ENCODE measurements around the gene SP9. TPM values are rescaled to one million over a fixed set of nuclear protein-coding genes. Genes with fewer than 3 reads are reported as not detected.
A peak's percentile ranks its signal among the peaks of the same experiment; 100 is the strongest.

SP9 gene
- not detected for total RNA-seq
- not detected for polyA plus RNA-seq

- WGBS, result 4% methylated on average over 44 of the region's 44 CpGs
- no peak within 1 kb of the TSS for H3K4me3 ChIP-seq (ENCODE audit: low read depth, low read length)
- no peaks in the 10 kb centered on the region for H3K4me1 ChIP-seq (ENCODE audit: insufficient read depth)
These were observed at the start of gene SP9 for GRCh38 chr2:174334781-174335251. SP9 (plus strand) TSS chr2:174334954; CDS start chr2:174335093, 139 bp downstream.

GRCh38 chr2:174286172-174286571 is 48.6 kb upstream of the SP9 start:
- DNase-seq (ENCODE audit: extremely low spot score), result no peak
- no peak overlapping the region for H3K27ac ChIP-seq (ENCODE audit: low read depth)
- WGBS, result 69% methylated on average over 2 of the region's 2 CpGs
- no peaks in the 10 kb centered on the region for H3K4me1 ChIP-seq (ENCODE audit: insufficient read depth)
- no peak overlapping the region for H3K4me3 ChIP-seq (ENCODE audit: low read depth, low read length)
- no peaks in the 10 kb centered on the region for H3K36me3 ChIP-seq (ENCODE audit: insufficient read depth)

More at GRCh38 chr2:174334781-174335251, at the start of gene SP9:
- Histone ChIP-seq H3K27ac (ENCODE audit: low read depth) (no peak within 1 kb of the TSS), H3K36me3 (ENCODE audit: insufficient read depth) (no peaks in the 10 kb centered on the region)
- no peak for DNase-seq (ENCODE audit: extremely low spot score)

- no peak for DNase-seq (ENCODE audit: extremely low spot score)
- H3K4me1 ChIP-seq (ENCODE audit: insufficient read depth), result no peaks in the 10 kb centered on the region
- no peak overlapping the region for H3K4me3 ChIP-seq (ENCODE audit: low read depth, low read length)
- H3K36me3 ChIP-seq (ENCODE audit: insufficient read depth), result no peaks in the 10 kb centered on the region
- no peak overlapping the region for H3K27ac ChIP-seq (ENCODE audit: low read depth)
- 95% methylated on average over 1 of the region's 1 CpG for WGBS
These were observed 41.8 kb upstream of the SP9 start for GRCh38 chr2:174292908-174293307.

- no peak overlapping the region for H3K27ac ChIP-seq (ENCODE audit: low read depth)
- 75% methylated on average over 3 of the region's 3 CpGs for WGBS
- no peaks in the 10 kb centered on the region for H3K36me3 ChIP-seq (ENCODE audit: insufficient read depth)
- H3K4me1 ChIP-seq (ENCODE audit: insufficient read depth), result no peaks in the 10 kb centered on the region
- DNase-seq (ENCODE audit: extremely low spot score), result no peak
- no peak overlapping the region for H3K4me3 ChIP-seq (ENCODE audit: low read depth, low read length)
These were observed 34.6 kb upstream of the SP9 start for GRCh38 chr2:174300114-174300513.

- 56% methylated on average over 2 of the region's 2 CpGs for WGBS
- no peak overlapping the region for H3K4me3 ChIP-seq (ENCODE audit: low read depth, low read length)
- no peak for DNase-seq (ENCODE audit: extremely low spot score)
- H3K27ac ChIP-seq (ENCODE audit: low read depth), result no peak overlapping the region
- H3K36me3 ChIP-seq (ENCODE audit: insufficient read depth), result no peaks in the 10 kb centered on the region
- H3K4me1 ChIP-seq (ENCODE audit: insufficient read depth), result no peaks in the 10 kb centered on the region
These were observed 22.0 kb upstream of the SP9 start for GRCh38 chr2:174312581-174313234.

DNA sequence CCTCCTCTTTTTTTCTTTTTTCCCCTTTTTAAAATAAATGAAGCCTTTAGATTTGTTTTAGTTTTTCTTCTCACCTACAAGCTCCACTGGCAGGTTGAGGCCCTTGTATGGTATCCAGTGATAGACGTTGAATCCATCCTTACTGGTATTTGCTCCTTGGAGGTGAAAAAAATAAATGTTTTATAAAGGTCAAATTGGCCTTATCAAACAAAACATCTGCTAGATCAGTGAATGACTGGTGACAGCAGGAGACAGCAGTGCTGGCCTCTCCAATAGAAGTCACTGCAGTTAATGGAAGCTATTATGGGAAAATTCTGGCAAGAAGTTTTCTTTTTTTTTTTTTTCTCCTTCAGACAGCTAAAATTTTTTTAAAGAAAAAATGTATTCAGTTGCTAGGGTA is 12.6 kb upstream of the SP9 start:
- Histone ChIP-seq H3K36me3 (ENCODE audit: insufficient read depth) (no peaks in the 10 kb centered on the region), H3K27ac (ENCODE audit: low read depth) (no peak overlapping the region), H3K4me1 (ENCODE audit: insufficient read depth) (no peaks in the 10 kb centered on the region), H3K4me3 (ENCODE audit: low read depth, low read length) (no peak overlapping the region)
- DNase-seq (ENCODE audit: extremely low spot score), result no peak
- 67% methylated on average over 1 of the region's 1 CpG for WGBS

- Histone ChIP-seq H3K4me3 (ENCODE audit: low read depth, low read length) (no peak overlapping the region), H3K27ac (ENCODE audit: low read depth) (no peak overlapping the region), H3K36me3 (ENCODE audit: insufficient read depth) (no peaks in the 10 kb centered on the region), H3K4me1 (ENCODE audit: insufficient read depth) (no peaks in the 10 kb centered on the region)
- WGBS, result 74% methylated on average over 1 of the region's 1 CpG
- no peak for DNase-seq (ENCODE audit: extremely low spot score)
These were observed 12.0 kb upstream of the SP9 start for GRCh38 chr2:174322746-174323145.

- no peak overlapping the region for H3K27ac ChIP-seq (ENCODE audit: low read depth)
- no peak for DNase-seq (ENCODE audit: extremely low spot score)
- no peaks in the 10 kb centered on the region for H3K36me3 ChIP-seq (ENCODE audit: insufficient read depth)
- 57% methylated on average over 2 of the region's 2 CpGs for WGBS
- no peaks in the 10 kb centered on the region for H3K4me1 ChIP-seq (ENCODE audit: insufficient read depth)
- H3K4me3 ChIP-seq (ENCODE audit: low read depth, low read length), result no peak overlapping the region
These were observed 10.2 kb upstream of the SP9 start for GRCh38 chr2:174324530-174324929.

GRCh38 chr2:174325373-174326160 is 9.2 kb upstream of the SP9 start:
- Histone ChIP-seq H3K4me3 (ENCODE audit: low read depth, low read length) (peak overlapping the region; percentile 41), H3K27ac (ENCODE audit: low read depth) (no peak overlapping the region), H3K4me1 (ENCODE audit: insufficient read depth) (no peaks in the 10 kb centered on the region), H3K36me3 (ENCODE audit: insufficient read depth) (no peaks in the 10 kb centered on the region)
- DNase-seq (ENCODE audit: extremely low spot score), result no peak
- WGBS, result 58% methylated on average over 30 of the region's 30 CpGs

GRCh38 chr2:174326161-174327020 is 8.4 kb upstream of the SP9 start:
- WGBS, result 2% methylated on average over 63 of the region's 63 CpGs
- peak overlapping the region; percentile 41 for H3K4me3 ChIP-seq (ENCODE audit: low read depth, low read length)
- no peaks in the 10 kb centered on the region for H3K4me1 ChIP-seq (ENCODE audit: insufficient read depth)
- no peak for DNase-seq (ENCODE audit: extremely low spot score)
- H3K27ac ChIP-seq (ENCODE audit: low read depth), result no peak overlapping the region
- H3K36me3 ChIP-seq (ENCODE audit: insufficient read depth), result no peaks in the 10 kb centered on the region

DNA sequence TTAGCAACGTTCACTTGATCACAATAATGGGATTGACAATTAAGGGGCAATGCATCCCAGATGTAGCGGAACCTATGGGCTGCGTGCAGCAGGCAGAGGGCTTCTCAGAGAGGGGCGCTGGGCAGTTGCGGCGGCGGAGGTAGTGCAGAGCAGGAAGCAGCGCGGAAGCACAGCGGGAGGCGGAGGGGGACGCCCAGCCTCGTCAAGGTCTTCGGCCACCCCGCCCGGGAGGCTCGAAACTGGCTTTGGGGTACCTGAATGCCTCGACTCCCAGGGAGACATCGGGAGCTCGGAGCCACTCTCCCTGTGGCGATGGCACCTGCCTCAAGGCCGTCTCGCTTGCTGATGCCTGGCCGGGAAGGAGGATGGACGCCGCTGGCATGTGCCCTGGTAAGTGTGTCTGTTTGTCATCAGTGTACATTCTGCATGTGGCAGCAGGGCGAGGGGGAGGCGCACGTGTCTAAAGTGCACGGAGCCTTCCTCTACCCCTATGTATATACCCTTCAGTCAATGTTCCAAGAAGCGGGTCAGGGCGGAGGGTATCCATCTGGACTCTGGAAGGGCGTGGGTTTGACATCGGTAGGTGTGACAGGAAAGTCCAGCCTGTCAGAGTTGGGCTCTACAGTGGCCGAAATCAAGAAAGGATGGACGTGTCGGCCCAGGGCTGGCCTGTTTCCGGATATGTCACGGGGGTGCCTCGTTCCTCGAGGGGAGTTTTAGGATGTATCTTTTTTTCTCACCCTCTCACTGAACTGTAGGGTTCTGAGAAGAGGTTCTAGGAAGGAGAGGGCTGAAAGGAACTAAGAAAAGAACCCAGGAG is 7.5 kb upstream of the SP9 start:
- Histone ChIP-seq H3K4me1 (ENCODE audit: insufficient read depth) (no peaks in the 10 kb centered on the region), H3K4me3 (ENCODE audit: low read depth, low read length) (peak overlapping the region; percentile 41), H3K27ac (ENCODE audit: low read depth) (no peak overlapping the region), H3K36me3 (ENCODE audit: insufficient read depth) (no peaks in the 10 kb centered on the region)
- 6% methylated on average over 41 of the region's 41 CpGs for WGBS
- DNase-seq (ENCODE audit: extremely low spot score), result no peak

GRCh38 chr2:174327841-174328113 is 7.0 kb upstream of the SP9 start:
- H3K27ac ChIP-seq (ENCODE audit: low read depth), result no peak overlapping the region
- WGBS, result 18% methylated on average over 6 of the region's 6 CpGs
- no peak for DNase-seq (ENCODE audit: extremely low spot score)
- no peaks in the 10 kb centered on the region for H3K4me1 ChIP-seq (ENCODE audit: insufficient read depth)
- no peaks in the 10 kb centered on the region for H3K36me3 ChIP-seq (ENCODE audit: insufficient read depth)
- no peak overlapping the region for H3K4me3 ChIP-seq (ENCODE audit: low read depth, low read length)

Data from urinary bladder (tissue), 4 donors.